Stomach (tissue), 9 donors: Measurements from ENCODE around the gene DOC2A. TPM values are rescaled to one million over a fixed set of nuclear protein-coding genes. Genes with fewer than 3 reads are reported as not detected.

Source experiments
- DNase-seq, 2 donors: peaks; one replicate each; pipeline versions ENCODE4 v3.0.0 to v3.0.0-alpha.2; 2013 to 2019
- H3K27ac ChIP-seq, 5 donors: fragments of 200-600 bp in 4 of 5; sonication (generic) in 4 of 5; one replicate each; pipeline ENCODE4 v1.5.1; 2013 to 2019; ENCODE audit warnings: mild to moderate bottlenecking in 1 of 5, moderate library complexity in 1 of 5
- H3K27me3 ChIP-seq, 3 donors: fragments of 200-600 bp; sonication (generic); one replicate each; pipeline ENCODE4 v1.5.1; 2017 to 2019; ENCODE audit warnings: mixed run types in 1 of 3
- H3K36me3 ChIP-seq, 4 donors: fragments of 200-600 bp; sonication (generic); 1 replicate in 3 of 4; 2 replicates in 1 of 4; pipeline ENCODE4 v1.5.1; 2016 to 2019
- H3K4me1 ChIP-seq, 4 donors: fragments of 200-600 bp; sonication (generic); one replicate each; pipeline ENCODE4 v1.5.1; 2016 to 2019
- H3K4me3 ChIP-seq, 4 donors: fragments of 200-600 bp; sonication (generic) in 3 of 4; one replicate each; pipeline ENCODE4 v1.5.1; 2016 to 2019; ENCODE audit warnings: mild to moderate bottlenecking in 1 of 4
- H3K9me3 ChIP-seq, 4 donors: fragments of 200-600 bp; sonication (generic); one replicate each; pipeline ENCODE4 v1.5.1; 2016 to 2019
- EP300 ChIP-seq: sonication (generic); formaldehyde crosslinking; IDR thresholded peaks from one replicate; pipeline ENCODE4 v1.6.1; 2017; ENCODE audit warnings: antibody characterized with exemption
- POLR2A ChIP-seq, 4 donors: fragments of 450-650 bp; IDR thresholded peaks; one replicate each; pipeline ENCODE4 v1.6.1; 2016; ENCODE audit warnings: antibody characterized with exemption in 4 of 4, control low read depth in 2 of 4, mild to moderate bottlenecking in 1 of 4, moderate library complexity in 1 of 4
- POLR2AphosphoS5 ChIP-seq, 3 donors: sonication (generic); formaldehyde crosslinking; IDR thresholded peaks; one replicate each; pipeline ENCODE4 v1.6.1; 2016; ENCODE audit warnings: antibody characterized with exemption in 3 of 3
- WGBS, 5 donors: extraction: QIAGEN DNeasy Blood & Tissue Kit in 3 of 5; methylation state at CpG; one replicate each; pipeline versions ENCODE4 v1.1.5 to v1.1.7; 2013 to 2018; 5-methylcytosine and 5-hydroxymethylcytosine counted together
- intact Hi-C: fragments of 100-400 bp; cut with DNase I; formaldehyde crosslinking; loops from one replicate; pipeline ENCODE4 v1.15.1; 2023; ENCODE audit warnings: low total_unique reads
- polyA plus RNA-seq, 3 donors: library from polyadenylated mRNA; stranded (reverse); fragments of 200-250 nt; gene quantifications; one replicate each; pipeline ENCODE4 v1.2.3, GENCODE V29; 2013
- total RNA-seq, 5 donors: library from RNA; depleted of rRNA; stranded (reverse); fragments of >200 nt; gene quantifications; one replicate each; pipeline versions ENCODE4 v1.1.0 to v1.2.3, GENCODE V29; 2014 to 2016
- TF ChIP-seq, protein P1 (sequence below), 7 experiments: fragments of 450-650 bp in 4 of 7; fragments of 200-600 bp in 3 of 7; sonication (generic) in 3 of 7; IDR thresholded peaks; one replicate each; pipeline ENCODE4 v1.5.1; 2016 to 2019; ENCODE audit warnings: antibody characterized with exemption in 7 of 7, control low read depth in 2 of 7, mild to moderate bottlenecking in 1 of 7
- donor health status: healthy with polysubstance abuse.
- donor health status: Bipolar disorder and iron deficiency.
- donor health status: healthy.

Gene DOC2A
- total and polyA plus RNA-seq, 8 donors = 0.72 to 20.9 (median 1.8) TPM; not detected in 4

DNA sequence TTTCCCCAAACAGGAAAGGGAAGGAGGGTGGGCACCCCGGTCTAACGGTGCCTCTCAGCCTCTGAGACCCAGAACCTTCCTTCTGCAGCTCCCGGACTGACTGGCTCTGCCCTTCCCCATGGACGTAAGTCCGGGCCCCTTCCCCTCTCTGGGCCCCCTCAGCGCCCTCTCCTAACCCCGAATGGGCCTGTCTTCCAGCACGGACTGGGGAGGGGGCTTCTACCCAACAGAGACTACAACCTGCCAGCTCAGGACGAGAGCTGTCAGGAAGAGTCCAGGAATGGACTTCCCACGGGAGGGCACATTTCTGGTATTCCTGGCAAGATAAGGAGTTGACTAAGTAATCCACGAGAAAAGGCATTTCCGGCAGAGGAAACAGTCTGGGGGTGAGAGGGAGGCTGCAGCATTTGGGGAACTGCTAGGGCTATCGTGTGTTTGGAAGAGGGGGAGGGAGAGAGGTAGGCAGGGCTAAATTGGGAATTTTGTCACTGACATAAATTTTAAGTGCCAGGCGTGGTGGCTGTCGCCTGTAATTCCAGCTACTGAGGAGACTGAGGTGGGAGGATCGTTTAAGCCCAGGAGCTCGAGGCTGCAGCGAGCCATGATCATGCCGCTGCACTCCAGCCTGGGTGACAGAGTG, 42.7 kb upstream of the DOC2A start:
- no peaks in the 10 kb centered on the region for H3K9me3 ChIP-seq
- peak overlapping the region; percentile 58 to 84 (median 72) for H3K4me3 ChIP-seq
- WGBS, 5 donors = 4 to 12% (median 9%) methylated on average over 16 to 19 of the region's 19 CpGs
- peaks cover 23 to 37% (median 29%) of the 10 kb centered on the region in 4 donors for H3K4me1 ChIP-seq
- intact Hi-C loops = no loop called here
- DNase-seq = peak in 1 of 2 donors; percentile 44
- H3K27me3 ChIP-seq = no peaks in the 10 kb centered on the region
- H3K27ac ChIP-seq = peak overlapping the region in 4 of 5 donors; percentile 38 to 60 (median 48)
- no peaks in the 10 kb centered on the region for H3K36me3 ChIP-seq
- TF ChIP-seq, protein P1, sequence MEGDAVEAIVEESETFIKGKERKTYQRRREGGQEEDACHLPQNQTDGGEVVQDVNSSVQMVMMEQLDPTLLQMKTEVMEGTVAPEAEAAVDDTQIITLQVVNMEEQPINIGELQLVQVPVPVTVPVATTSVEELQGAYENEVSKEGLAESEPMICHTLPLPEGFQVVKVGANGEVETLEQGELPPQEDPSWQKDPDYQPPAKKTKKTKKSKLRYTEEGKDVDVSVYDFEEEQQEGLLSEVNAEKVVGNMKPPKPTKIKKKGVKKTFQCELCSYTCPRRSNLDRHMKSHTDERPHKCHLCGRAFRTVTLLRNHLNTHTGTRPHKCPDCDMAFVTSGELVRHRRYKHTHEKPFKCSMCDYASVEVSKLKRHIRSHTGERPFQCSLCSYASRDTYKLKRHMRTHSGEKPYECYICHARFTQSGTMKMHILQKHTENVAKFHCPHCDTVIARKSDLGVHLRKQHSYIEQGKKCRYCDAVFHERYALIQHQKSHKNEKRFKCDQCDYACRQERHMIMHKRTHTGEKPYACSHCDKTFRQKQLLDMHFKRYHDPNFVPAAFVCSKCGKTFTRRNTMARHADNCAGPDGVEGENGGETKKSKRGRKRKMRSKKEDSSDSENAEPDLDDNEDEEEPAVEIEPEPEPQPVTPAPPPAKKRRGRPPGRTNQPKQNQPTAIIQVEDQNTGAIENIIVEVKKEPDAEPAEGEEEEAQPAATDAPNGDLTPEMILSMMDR (IDR thresholded peaks at IDR 0.05) = no peak
- no peak for TF ChIP-seq POLR2A (IDR thresholded peaks at IDR 0.05)
- TF ChIP-seq POLR2AphosphoS5 (IDR thresholded peaks at IDR 0.05) = no peak
- TF ChIP-seq EP300 = no peak

DNA sequence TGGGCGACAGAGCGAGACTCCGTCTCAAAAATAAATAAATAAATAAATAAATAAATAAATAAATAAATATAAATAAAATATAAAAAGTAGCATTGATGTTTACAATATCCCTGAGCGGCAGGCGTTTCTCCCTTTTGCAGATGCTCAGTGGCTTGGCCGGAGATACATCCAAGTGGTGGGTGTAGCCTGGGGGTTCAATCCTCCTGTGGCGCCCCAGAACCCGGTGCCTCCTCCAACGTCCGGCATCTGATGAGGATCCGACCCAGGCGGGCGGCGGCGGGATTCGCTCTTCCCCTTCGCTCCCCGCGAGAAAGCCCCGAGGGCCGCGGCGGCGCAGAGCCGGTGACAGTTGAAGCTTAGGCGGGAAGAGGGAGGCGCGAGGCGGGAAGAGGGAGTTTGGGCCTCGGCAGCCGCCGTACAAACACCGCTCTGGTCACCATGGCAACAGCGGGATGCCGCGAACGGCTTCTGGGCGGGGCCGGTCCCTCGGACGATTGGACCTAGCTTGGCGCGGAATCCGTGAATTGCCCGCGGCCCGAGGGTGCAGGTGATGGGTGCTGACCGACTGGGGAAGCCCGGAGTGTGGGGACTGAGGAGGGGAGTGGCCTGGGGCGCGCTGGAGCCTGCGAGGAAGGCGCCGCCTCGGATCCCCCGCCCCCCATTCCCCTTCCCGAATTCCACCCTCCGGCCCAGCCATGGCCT, 42.0 kb upstream of the DOC2A start:
- no peak for TF ChIP-seq EP300
- peak; percentile 75 to 97 (median 81) for TF ChIP-seq POLR2AphosphoS5 (IDR thresholded peaks at IDR 0.05)
- TF ChIP-seq, protein P1 (IDR thresholded peaks at IDR 0.05) = no peak
- intact Hi-C loops = no loop called here
- Histone ChIP-seq H3K4me3 (peak overlapping the region; percentile 58 to 84 (median 72)), H3K36me3 (no peaks in the 10 kb centered on the region), H3K27me3 (no peaks in the 10 kb centered on the region), H3K27ac (peak overlapping the region in 4 of 5 donors; percentile 38 to 60 (median 48)), H3K4me1 (peaks cover 23 to 37% (median 29%) of the 10 kb centered on the region in 4 donors), H3K9me3 (no peaks in the 10 kb centered on the region)
- peak; percentile 95 to 97 for DNase-seq
- WGBS, 5 donors = 3 to 5% (median 5%) methylated on average over 41 to 58 of the region's 58 CpGs

DNA sequence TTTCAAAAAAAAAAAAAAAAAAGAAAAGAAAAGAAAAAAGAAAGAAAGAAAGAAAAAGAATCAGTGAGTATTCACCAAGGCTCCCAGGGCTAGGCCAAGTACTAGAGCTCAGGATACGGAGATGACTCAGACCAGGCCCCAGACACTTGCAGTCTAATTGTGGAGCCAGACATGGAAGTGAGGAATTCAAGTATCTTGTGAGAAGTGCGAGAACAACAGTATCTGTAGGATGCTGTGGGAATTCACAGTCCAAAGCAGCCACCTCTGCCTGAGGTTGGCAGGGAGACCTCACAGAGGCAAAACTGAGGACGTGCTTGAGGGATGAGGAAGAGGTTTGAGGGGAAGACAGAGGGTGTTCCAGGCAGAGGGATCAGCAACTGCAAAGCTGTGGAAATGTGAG, 40.7 kb upstream of the DOC2A start:
- intact Hi-C loops = no loop called here
- Histone ChIP-seq H3K9me3 (no peaks in the 10 kb centered on the region), H3K27ac (no peak overlapping the region), H3K36me3 (no peaks in the 10 kb centered on the region), H3K4me1 (peaks cover 23 to 37% (median 29%) of the 10 kb centered on the region in 4 donors), H3K27me3 (no peaks in the 10 kb centered on the region), H3K4me3 (no peak overlapping the region)
- TF ChIP-seq EP300 = no peak
- TF ChIP-seq POLR2AphosphoS5 (IDR thresholded peaks at IDR 0.05) = no peak
- TF ChIP-seq, protein P1 (IDR thresholded peaks at IDR 0.05) = no peak
- TF ChIP-seq POLR2A (IDR thresholded peaks at IDR 0.05) = no peak
- 84 to 94% (median 90%) methylated on average over 3 of the region's 3 CpGs for WGBS, 5 donors
- no peak for DNase-seq

DNA sequence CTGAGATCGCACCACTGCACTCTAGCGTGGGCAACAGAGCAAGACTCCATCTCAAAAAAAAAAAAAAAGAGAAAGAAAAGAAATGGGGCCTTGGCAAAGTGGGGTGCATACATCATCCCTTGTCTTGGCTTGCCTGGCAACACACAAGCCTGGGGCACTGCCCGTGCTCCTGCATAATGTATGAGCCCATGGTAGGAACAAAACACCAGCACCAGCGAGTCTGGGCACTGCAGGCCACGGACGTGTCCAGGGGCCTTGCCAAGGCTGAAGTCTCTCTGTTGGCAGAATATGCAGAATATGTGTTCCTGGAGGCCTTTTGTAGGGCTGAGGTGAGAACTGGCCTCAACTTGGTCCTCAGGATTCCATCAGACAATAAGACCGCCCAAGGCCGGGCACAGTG, 39.0 kb upstream of the DOC2A start:
- H3K9me3 ChIP-seq = no peaks in the 10 kb centered on the region
- no peak overlapping the region for H3K4me3 ChIP-seq
- no peaks in the 10 kb centered on the region for H3K36me3 ChIP-seq
- intact Hi-C loops = no loop called here
- TF ChIP-seq POLR2AphosphoS5 (IDR thresholded peaks at IDR 0.05) = no peak
- TF ChIP-seq, protein P1 (IDR thresholded peaks at IDR 0.05) = no peak
- TF ChIP-seq POLR2A (IDR thresholded peaks at IDR 0.05) = no peak
- TF ChIP-seq EP300 = no peak
- no peak overlapping the region for H3K27ac ChIP-seq
- peaks cover 15 to 27% (median 23%) of the 10 kb centered on the region in 4 donors for H3K4me1 ChIP-seq
- WGBS, 5 donors = 89 to 94% (median 91%) methylated on average over 8 of the region's 8 CpGs
- DNase-seq = no peak
- no peaks in the 10 kb centered on the region for H3K27me3 ChIP-seq
